HG03103 (cell line): Measurements from ENCODE around the gene SPINK1.
"Not testable (repeated sequence)": the region's sequence is repeated elsewhere in the genome, so short reads cannot be mapped to it uniquely, and the experiment has no call there.

ENCODE experiments used
- ATAC-seq: cut with Tn5 transposase; IDR thresholded peaks from one replicate; pipeline ENCODE4 v1.9.1; 2021; ENCODE audit warnings: low read depth; ENCODE audit not compliant: unreplicated experiment

The SPINK1 gene

DNA sequence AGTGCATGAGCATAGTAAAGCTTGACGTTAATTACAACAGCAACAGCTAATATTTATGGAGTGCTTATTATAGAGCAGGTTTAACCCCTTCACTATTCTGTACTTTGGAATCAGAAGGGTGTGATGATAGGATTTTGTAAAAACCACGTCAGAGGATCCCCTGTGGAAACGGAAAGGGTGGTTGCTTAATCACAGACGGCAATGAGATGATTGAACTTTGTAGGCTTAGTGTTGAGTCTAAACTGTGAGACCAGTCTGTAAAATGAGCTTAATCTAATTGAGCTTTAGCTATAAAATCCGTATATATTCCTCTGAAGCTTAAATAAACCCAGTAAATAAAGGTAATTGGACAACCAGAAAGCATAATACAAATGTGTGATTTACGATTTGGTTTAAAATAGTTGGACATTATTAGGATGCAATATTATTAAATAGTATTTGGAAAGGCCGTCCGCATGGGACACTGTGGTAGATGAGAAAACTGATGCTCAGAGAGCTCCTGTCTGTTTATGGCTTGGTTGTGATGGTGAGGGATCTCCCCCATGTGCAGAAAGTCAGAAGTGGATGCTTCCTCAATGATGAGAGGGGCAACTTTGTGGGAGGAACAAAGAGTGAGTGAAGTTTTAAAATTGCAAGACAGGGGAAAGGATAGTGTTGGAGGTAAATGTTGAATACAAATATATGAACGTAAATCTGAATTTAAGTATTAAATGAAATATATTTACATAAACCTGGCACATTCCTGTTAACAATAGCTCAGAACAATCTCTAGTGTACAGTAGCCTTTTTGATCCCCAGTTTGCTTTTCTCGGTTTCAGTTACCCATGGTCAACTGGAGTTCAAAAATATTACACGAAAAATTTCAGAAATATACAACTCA lies 23.7 kb upstream of the SPINK1 start:
- ATAC-seq = no peak

- ATAC-seq = no peak
Observed at GRCh38 chr5:147854331-147854730, 22.9 kb upstream of the SPINK1 start.

DNA sequence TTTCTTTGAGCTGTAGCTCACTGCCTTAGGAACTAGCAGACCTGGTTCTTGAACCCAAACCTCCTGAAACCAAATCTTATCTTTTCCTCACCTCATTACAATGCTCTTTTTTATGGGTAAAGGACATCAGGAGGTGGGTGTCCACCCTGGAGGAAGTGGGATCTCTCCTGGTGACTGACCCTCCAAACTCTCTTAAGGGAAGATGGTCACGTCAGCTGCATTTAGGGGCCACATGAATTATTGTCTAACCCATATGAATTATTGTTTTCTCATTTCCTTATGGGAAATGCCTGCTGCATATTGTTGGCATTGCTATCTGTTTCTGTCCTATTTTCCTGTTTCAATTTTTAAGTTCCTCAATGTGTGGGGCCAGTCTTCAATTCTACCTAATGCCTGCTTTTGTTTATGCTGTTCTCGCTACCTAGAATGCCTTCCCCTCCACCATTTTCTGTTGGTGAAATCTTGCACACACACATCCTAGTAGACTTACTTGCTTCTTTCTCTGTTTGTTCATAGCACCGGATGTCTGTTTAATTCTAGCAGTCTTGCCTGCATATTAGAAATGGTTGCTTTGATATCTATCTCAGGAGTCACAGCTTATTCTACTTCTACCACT lies 22.0 kb upstream of the SPINK1 start:
- no peak for ATAC-seq

DNA sequence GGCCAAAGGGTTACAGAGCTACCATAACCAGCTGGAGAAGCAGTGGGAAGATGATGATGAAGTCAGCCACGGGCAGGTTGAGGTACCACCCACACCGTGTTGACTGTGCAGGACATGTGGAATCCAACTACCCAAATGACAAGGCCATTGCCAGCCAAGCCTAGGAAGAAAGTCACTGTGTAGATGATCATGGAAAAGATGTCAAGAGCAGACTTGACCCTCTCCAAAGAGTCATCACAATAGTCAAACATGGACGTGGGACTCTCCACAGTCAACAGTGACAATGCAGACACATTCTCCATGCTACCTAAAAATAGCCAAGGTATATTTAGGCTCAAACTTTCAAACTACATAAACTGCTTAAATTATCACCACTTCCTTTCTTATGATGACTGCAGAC lies 20.9 kb upstream of the SPINK1 start:
- no peak for ATAC-seq

GRCh38 chr5:147851578-147851977 lies 20.1 kb upstream of the SPINK1 start:
- ATAC-seq = no peak

DNA sequence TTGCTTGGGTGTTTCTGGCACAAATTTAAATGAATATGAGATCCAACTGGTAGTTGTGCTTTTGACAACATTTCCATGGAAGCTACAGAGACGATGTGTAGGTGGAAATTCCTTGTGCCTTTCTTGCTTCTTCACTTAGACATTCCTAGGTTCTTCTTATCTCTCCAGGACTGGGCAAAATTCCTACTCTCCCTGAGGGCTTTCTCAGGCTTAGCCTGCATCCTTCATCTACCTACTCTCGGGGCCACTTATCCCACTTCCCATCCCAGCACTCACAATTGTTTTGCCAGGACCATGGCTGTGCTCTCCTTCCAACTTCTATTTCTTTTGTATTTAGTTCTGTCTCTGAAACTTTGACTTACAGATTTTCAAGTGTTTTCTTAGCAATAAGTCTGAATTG lies 17.8 kb upstream of the SPINK1 start:
- ATAC-seq = no peak

- no peak for ATAC-seq
Observed at GRCh38 chr5:147845618-147846017, 14.1 kb upstream of the SPINK1 start.

GRCh38 chr5:147844846-147845245 lies 13.4 kb upstream of the SPINK1 start:
- no peak for ATAC-seq

- ATAC-seq = no peak
Observed at GRCh38 chr5:147842869-147843268, 11.4 kb upstream of the SPINK1 start.

DNA sequence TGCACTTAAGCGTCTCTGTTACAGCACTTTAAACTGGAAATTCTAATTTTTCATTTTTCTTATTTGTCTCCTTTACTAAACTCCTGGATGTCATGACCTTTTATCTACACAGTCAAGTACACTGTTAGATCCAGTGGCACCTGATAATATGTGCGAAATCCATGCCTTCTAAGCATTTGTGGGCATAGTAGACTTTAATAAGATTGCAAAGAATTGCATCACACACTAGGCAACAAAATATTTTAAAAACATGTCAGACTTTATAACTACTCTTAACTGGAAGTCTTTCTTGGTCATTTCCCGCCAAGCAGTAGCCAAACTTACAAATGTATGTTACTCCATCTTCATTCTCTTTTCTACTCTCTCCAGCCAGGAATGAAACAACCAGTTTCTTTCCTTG lies 5.0 kb upstream of the SPINK1 start:
- ATAC-seq = no peak

DNA sequence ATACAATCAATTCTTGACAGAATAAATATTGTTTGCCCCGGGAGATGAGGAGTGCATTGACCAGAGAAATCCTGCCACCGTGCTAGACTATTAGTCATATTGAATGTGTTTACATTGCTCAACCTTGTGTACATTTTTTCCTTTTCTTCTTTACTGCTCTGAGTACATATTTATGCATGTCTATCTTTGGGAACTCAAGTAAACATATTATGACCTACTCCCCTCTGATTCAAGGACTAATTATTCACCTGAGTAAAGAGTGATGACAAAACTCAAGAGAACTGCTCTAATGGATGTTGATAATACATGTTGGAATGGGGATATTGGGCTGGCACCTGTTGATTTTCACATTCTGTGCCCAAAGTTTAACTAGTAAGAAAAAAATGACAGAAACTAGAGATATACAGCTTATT lies 3.9 kb upstream of the SPINK1 start:
- ATAC-seq = no peak

DNA sequence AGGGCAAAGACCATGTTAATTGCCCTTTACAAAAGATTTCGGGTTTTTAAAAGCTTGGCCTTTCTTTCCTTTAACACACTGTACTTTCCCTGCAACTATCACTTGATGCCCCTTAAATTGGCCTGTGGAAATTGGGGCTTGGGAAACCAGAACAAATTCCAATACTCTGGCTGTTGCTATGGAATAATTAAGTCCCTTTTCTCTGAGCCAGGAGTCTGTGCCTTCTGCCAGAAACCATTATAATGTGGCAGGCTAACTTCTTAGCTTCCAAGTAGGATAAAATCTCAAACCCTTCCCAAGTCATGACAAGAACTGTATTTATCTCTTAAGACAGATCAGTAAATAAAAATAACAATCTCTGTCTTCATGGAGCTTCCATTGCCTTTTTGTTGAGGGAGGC lies 1.1 kb upstream of the SPINK1 start:
- no peak for ATAC-seq

DNA sequence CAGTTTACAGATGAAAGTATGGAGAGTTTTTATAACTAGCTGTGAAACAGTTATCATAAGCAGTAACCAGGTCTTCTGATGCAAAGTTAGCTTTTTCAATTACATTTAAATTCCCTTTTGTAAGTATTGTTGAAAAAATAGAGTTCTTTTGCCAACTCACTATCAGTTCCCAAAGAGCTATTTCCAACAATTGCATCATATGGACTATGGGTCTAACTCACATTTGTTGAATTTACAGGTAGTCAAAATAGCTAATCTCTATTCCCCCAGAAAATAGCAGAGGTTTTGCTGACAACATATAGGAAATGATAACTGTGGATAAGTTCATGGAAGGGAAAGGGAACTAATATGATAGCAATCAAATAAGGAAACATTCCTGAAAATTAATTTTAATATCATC lies 1.4 kb downstream of the SPINK1 start:
- no peak for ATAC-seq

DNA sequence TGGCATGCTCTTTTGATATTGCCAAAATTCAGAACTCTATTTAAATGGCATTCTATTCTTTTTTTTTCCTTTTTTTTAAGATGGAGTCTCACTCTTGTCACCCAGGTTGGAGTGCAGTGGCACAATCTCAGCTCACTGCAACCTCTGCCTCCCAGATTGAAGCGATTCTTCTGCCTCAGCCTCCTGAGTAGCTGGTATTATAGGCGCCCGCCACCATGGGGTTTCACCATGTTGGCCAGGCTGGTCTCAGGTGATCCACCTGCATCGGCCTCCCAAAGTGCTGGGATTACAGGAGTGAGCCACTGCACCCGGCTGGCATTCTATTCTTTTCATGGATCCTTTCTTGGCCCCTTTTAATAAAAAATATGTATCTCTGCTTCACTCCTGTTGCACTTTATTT lies 4.5 kb downstream of the SPINK1 start:
- ATAC-seq = not testable (repeated sequence)

- no peak for ATAC-seq
Observed at GRCh38 chr5:147826361-147826760, 5.1 kb downstream of the SPINK1 start.

DNA sequence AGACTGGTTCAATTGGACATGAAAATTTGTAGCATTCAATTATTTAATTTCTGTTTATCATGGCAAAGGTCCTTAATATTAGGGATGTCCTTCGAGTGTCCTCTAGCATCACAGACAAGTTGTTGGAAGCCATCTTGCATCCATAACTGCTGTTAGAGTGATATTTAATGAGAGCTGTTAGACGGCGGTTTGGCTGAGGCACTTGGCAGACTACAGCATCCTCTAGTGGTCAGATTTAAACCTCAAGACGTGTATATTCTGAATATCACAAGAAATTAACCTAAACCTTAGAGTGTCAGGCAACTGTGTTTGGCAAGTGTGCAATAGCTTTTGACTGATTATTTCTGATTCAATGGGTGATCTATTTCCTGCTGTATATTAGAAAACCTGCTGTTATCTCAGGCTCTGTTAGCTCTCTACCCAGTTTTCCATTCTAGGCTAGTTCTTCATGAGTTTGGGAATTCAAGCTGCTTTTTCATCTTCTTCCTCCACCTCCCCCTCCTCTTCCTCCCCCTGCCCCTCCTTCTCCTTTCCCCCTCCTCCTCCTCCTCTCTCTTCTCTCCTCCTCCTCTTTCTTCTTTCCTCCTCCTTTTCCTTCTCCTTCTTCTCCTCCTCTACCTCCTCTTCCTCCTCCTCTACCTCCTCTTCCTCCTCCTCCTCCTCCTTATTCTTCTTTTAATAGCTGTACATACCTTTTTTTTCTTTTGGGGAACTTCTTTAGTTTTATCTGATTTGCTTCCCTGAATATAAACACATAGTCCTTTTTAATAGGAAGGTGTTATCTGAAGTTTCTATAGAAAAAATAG lies 8.6 kb downstream of the SPINK1 start:
- ATAC-seq = peak; percentile 96

DNA sequence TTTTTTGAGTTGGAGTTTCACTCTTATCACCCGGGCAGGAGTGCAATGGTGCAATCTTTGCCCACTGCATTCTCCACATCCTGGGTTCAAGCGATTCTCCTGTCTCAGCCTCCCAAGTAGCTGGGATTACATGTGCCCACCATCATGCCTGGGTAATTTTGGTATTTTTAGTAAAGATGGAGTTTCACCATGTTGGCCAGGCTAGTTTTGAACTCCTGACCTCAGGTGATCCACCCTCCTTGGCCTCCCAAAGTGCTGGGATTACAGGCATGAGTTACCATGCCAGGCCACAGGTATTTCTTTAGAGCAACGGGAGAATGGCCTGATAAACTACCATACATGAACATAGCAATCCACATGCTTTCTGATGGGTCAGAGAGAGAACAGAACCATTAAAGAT lies 9.2 kb downstream of the SPINK1 start:
- ATAC-seq = not testable (repeated sequence)

DNA sequence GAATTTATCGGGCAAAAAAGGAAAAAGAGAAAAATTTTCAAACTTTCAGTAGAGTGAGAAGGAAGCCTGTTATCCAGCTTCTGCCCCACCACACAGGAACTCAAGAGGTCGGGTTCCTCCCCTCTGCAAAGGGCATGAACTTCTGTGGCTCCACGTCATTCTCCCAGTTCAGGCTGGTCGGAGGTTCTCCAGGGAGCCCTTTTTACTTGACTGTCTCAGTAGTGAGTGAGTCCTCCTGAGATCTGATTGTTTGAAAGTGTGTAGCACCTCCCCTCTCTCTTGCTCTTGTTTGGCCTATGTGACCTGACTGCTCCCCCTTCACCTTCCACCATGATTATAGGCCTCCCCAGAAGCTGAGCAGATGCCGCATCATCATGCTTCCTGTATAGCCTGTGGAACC lies 9.7 kb downstream of the SPINK1 start:
- ATAC-seq = no peak

DNA sequence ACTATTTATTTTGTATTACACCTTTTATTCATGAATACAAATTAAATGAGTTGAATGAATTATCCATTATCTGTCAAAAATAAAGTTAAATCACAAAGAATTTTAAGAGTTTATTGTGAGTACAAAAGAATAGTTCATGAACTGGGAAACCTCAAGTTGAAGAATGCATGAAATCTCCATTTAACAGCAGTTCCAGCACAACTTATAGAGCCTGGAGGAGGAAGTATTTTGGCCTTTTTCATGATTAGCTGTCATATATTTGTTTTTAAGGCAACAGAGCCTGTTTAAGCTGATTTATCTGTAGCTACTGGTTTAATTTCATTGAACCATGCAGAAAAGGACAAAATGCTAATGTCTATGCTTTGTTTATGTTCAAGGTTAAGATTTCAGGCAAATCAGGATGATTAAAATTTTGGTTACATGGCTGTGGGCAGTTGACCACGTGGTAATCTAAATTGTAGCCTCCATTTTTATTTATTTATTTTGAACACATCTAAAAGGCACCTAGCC lies 12.2 kb downstream of the SPINK1 start:
- ATAC-seq = no peak

GRCh38 chr5:147818290-147818689 lies 13.2 kb downstream of the SPINK1 start:
- no peak for ATAC-seq

- ATAC-seq = no peak
Observed at GRCh38 chr5:147813696-147814095, 17.8 kb downstream of the SPINK1 start.
